ENCODE results near the gene TNS3. TPM values are rescaled to one million over a fixed set of nuclear protein-coding genes. Genes with fewer than 3 reads are reported as not detected.

Gene TNS3
- total RNA-seq, 4 donors from 2014 or later: 34.6 to 52.5 (median 48.6) TPM

DNA sequence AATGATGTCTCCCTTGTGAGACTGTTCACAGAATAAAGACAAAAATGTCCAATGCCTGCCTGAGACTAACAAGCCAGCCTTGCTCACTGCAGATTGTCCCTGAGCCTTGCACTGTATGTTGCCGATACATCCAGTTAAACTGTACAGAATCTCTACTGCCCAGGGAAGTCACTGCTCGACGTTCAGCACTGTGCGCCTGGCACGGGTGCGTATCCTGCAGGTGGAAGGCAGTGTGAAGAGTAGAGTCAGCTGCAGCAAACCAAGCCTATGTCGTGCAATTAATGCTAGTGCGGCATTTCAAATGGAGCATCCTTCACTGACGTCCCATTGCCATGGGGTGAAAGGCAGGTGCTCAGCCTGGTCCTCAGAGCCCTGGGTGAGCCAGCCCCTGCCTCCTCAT lies 132.9 kb downstream of the TNS3 start:
- no peaks in the 10 kb centered on the region for H3K9me3 ChIP-seq
- H3K4me3 ChIP-seq: no peak overlapping the region
- TF ChIP-seq POLR2AphosphoS5 (IDR thresholded peaks at IDR 0.05): no peak
- no peak for TF ChIP-seq POLR2A (IDR thresholded peaks at IDR 0.05; ENCODE audit: low read depth)
- H3K36me3 ChIP-seq: no peaks in the 10 kb centered on the region
- WGBS: 96% methylated on average over 9 of the region's 9 CpGs
- H3K27me3 ChIP-seq: no peaks in the 10 kb centered on the region
- H3K27ac ChIP-seq (replicated peaks in 1 of 4): no peak overlapping the region
- intact Hi-C loops (cut with DNase I): no loop called here
- no peak for DNase-seq (ENCODE audit: extremely low spot score)
- peaks cover 43 to 78% (median 64%) of the 10 kb centered on the region in 4 donors for H3K4me1 ChIP-seq

DNA sequence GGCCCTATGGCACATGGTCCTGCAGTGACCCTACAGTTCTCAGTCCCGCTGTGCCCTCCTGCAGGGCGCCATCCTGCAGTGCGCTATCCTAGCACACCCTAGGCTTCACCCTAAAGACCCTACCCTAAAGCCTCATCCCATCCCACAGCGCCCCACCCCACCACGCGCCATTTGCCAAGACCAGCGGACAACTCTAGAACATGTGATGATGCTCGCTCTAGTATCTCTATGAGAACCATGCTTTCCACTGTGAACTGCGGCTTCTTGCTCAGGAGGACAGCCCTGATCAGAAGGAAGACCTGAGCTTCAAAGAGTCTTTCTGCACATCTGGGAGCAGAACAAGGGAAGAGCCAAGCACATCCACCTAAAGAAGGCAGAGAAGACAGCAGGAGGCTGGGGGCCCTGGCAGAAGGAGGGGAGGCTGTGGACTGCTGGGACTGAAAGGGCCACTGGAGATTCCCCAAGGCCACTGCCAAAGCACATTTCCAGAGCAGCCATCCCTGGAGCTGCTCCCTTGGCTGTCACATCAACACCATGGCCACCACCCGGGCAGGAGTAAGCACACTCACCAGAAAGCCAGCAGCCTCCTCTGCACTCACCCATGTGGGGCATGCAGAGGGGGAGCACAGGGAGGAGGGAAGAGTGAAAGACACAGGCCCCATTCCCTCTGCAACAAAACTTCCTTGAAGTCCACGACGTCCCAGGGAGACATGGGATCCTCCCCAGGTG lies 134.1 kb downstream of the TNS3 start:
- DNase-seq (ENCODE audit: extremely low spot score): no peak
- WGBS: 96% methylated on average over 12 of the region's 12 CpGs
- intact Hi-C loops (cut with DNase I): no loop called here
- TF ChIP-seq EP300 (IDR thresholded peaks at IDR 0.05) (no peak), POLR2A (IDR thresholded peaks at IDR 0.05; ENCODE audit: low read depth) (no peak), POLR2AphosphoS5 (IDR thresholded peaks at IDR 0.05) (no peak)
- TF ChIP-seq, protein P1, sequence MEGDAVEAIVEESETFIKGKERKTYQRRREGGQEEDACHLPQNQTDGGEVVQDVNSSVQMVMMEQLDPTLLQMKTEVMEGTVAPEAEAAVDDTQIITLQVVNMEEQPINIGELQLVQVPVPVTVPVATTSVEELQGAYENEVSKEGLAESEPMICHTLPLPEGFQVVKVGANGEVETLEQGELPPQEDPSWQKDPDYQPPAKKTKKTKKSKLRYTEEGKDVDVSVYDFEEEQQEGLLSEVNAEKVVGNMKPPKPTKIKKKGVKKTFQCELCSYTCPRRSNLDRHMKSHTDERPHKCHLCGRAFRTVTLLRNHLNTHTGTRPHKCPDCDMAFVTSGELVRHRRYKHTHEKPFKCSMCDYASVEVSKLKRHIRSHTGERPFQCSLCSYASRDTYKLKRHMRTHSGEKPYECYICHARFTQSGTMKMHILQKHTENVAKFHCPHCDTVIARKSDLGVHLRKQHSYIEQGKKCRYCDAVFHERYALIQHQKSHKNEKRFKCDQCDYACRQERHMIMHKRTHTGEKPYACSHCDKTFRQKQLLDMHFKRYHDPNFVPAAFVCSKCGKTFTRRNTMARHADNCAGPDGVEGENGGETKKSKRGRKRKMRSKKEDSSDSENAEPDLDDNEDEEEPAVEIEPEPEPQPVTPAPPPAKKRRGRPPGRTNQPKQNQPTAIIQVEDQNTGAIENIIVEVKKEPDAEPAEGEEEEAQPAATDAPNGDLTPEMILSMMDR (IDR thresholded peaks at IDR 0.05): no peak
- Histone ChIP-seq H3K36me3 (no peaks in the 10 kb centered on the region), H3K4me3 (no peak overlapping the region), H3K27ac (replicated peaks in 1 of 4) (no peak overlapping the region), H3K9me3 (no peaks in the 10 kb centered on the region), H3K4me1 (peaks cover 32 to 69% (median 54%) of the 10 kb centered on the region in 4 donors), H3K27me3 (no peaks in the 10 kb centered on the region)

DNA sequence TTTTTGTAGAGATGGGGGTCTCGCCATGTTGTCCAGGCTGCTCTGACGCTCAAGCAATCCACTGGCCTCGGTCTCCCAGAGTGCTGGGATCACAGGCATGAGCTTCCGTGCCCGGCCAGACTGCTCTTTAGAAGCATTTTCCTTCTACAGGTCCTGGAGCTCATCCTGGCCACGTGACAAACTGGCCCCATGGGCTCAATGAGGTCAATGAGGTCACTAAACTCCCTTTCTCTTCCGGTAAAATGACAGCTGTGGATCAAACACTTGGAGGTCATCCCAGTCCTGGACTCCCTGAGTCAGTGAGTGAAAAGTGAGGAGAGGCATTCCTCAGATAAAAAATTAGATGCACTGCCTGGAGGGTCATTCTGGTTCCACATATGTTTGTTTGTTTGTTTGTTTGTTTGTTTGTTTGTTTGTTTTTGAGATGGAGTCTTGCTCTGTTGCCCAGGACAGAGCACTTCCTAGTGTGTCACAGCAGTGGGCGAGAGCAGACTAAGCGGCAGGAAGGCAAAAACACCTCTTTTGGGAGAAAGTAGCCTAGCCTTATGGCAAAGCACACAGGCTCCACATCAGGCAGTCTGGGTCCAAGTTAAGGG lies 134.9 kb downstream of the TNS3 start:
- peaks cover 34 to 69% (median 53%) of the 10 kb centered on the region in 4 donors for H3K4me1 ChIP-seq
- no peaks in the 10 kb centered on the region for H3K36me3 ChIP-seq
- H3K27ac ChIP-seq (replicated peaks in 1 of 4): no peak overlapping the region
- no peak for DNase-seq (ENCODE audit: extremely low spot score)
- H3K4me3 ChIP-seq: no peak overlapping the region
- no peaks in the 10 kb centered on the region for H3K9me3 ChIP-seq
- 76% methylated on average over 9 of the region's 9 CpGs for WGBS
- TF ChIP-seq POLR2AphosphoS5 (IDR thresholded peaks at IDR 0.05) (no peak), EP300 (IDR thresholded peaks at IDR 0.05) (no peak), POLR2A (IDR thresholded peaks at IDR 0.05; ENCODE audit: low read depth) (no peak)
- TF ChIP-seq, protein P1 (IDR thresholded peaks at IDR 0.05): no peak
- H3K27me3 ChIP-seq: no peaks in the 10 kb centered on the region
- intact Hi-C loops (cut with DNase I): no loop called here

DNA sequence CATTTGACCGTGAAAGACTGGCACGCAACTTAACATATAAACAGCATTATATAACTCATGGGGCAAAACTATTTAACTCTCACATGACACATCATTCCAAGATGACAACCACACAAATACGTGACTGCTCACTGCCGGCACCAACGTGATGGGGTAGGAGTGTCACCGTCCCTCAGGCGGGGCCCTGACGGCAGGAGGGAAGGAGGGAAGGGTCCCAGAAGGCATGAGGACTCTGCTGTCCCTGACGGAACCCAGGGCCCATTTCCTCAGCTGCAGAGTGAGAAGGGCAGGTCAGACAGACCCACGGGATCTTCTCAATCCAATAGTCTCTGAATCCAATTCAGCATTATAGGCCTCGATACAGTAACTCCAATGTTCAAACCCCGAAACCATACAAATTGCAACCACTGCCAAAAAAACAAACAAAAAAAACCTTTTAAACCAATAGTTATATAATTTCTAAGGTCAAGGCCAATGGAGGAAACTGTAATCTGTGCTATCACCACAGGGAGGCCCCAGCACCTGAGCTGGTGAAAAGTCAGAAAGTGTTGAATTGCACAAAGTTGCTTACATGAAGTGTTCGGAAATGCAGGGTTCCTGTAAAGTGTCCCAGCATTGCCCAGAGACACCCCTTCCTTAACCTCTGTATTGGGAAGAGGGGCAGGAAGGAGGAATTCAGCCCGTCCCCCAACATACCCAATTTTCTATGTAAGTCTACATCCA lies 137.4 kb downstream of the TNS3 start:
- no peak for DNase-seq (ENCODE audit: extremely low spot score)
- intact Hi-C loops (cut with DNase I): no loop called here
- H3K9me3 ChIP-seq: no peaks in the 10 kb centered on the region
- TF ChIP-seq EP300 (IDR thresholded peaks at IDR 0.05): no peak
- TF ChIP-seq, protein P1 (IDR thresholded peaks at IDR 0.05): peak; percentile 37 to 64 (median 48)
- no peak for TF ChIP-seq POLR2A (IDR thresholded peaks at IDR 0.05; ENCODE audit: low read depth)
- TF ChIP-seq POLR2AphosphoS5 (IDR thresholded peaks at IDR 0.05): no peak
- peaks cover 26 to 53% (median 32%) of the 10 kb centered on the region in 4 donors for H3K4me1 ChIP-seq
- H3K36me3 ChIP-seq: peaks cover 0 to 3% (median 2%) of the 10 kb centered on the region in 4 donors
- no peaks in the 10 kb centered on the region for H3K27me3 ChIP-seq
- no peak overlapping the region for H3K27ac ChIP-seq (replicated peaks in 1 of 4)
- H3K4me3 ChIP-seq: no peak overlapping the region
- 84% methylated on average over 14 of the region's 14 CpGs for WGBS

DNA sequence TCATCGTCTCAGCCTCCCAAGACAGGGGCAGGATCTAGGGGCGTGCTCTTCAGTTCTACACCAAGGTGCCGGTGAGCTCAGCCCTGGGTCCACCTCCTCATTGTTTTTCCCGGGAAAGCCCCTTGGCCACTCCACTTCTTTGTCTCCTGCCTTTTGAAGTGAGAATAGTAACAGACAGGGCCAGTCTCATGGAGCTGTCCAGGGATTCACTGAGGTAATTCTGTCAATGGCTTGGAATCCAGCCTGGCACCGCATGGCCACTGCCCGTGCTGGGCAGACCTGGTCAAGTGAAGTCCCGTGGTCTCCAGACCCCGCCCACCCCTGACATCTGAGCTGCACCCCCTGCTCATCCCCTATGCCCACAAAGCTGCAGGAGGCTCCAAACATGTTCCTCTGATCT lies 138.9 kb downstream of the TNS3 start:
- peaks cover 26 to 51% (median 32%) of the 10 kb centered on the region in 4 donors for H3K4me1 ChIP-seq
- DNase-seq (ENCODE audit: extremely low spot score): no peak
- no peak overlapping the region for H3K4me3 ChIP-seq
- intact Hi-C loops (cut with DNase I): no loop called here
- TF ChIP-seq, protein P1 (IDR thresholded peaks at IDR 0.05): no peak
- TF ChIP-seq POLR2AphosphoS5 (IDR thresholded peaks at IDR 0.05) (no peak), EP300 (IDR thresholded peaks at IDR 0.05) (no peak), POLR2A (IDR thresholded peaks at IDR 0.05; ENCODE audit: low read depth) (no peak)
- H3K9me3 ChIP-seq: no peaks in the 10 kb centered on the region
- peaks cover 8 to 18% (median 15%) of the 10 kb centered on the region in 4 donors for H3K36me3 ChIP-seq
- WGBS: 84% methylated on average over 8 of the region's 8 CpGs
- H3K27ac ChIP-seq (replicated peaks in 1 of 4): no peak overlapping the region
- no peaks in the 10 kb centered on the region for H3K27me3 ChIP-seq
